ENCODE results near the gene CLDN18. TPM values are rescaled to one million over a fixed set of nuclear protein-coding genes. Genes with fewer than 3 reads are reported as not detected.
A peak's percentile ranks its signal among the peaks of the same experiment; 100 is the strongest.

CLDN18 gene
- total and polyA plus RNA-seq, 10 of the 15 experiments (the other 5 are each of a cell fraction or from before 2014, with no cell fraction given) = 0.05 to 0.28 (median 0.18) TPM; not detected in 1

- POLR2A ChIA-PET = no interaction called here
Observed at GRCh38 chr3:138082992-138083386, 73.0 kb downstream of the CLDN18 start.

More at GRCh38 chr3:138082992-138083386, 73.0 kb downstream of the CLDN18 start:
- peak overlapping the region; percentile 11; the same call in 1 of the 2 replicates for H3K27ac ChIP-seq (ENCODE audit: control insufficient read depth, insufficient read depth)
- no peaks in the 10 kb centered on the region for H3K9me3 ChIP-seq (replicated peaks; ENCODE audit: control insufficient read depth, insufficient read depth, low read length)
- BruUV-seq (replicated peaks) = no TSS peak
- no peak overlapping the region for H3K4me3 ChIP-seq
- no peaks in the 10 kb centered on the region for H3K79me2 ChIP-seq (ENCODE audit: control insufficient read depth, insufficient read depth, low read length)
- no peak overlapping the region for H2AFZ ChIP-seq (ENCODE audit: control insufficient read depth, low read depth, low read length)
- DNase-seq (ENCODE audit: low read depth, low spot score) = no peak
- CTCF ChIA-PET = interaction anchor here (1.3 to 1.5 kb wide), 3 partner anchors 13 to 36 kb away, joined by 3 to 8 read pairs (median 4); no protein-coding TSS in a partner anchor
- H3K9ac ChIP-seq (ENCODE audit: control insufficient read depth, insufficient read depth, low read length) = no peak overlapping the region
- H3K4me1 ChIP-seq (ENCODE audit: control insufficient read depth, insufficient read depth, low read length) = peaks cover 8% of the 10 kb centered on the region
- H3K27me3 ChIP-seq (replicated peaks in 1 of 2; ENCODE audit: control insufficient read depth in 2 of 2, insufficient read depth in 2 of 2, low read length in 1 of 2) = peaks cover 0 to 2% of the 10 kb centered on the region in 2 experiments; a peak in 2 of 4 replicates
- SMC1A ChIA-PET (ENCODE audit: uncharacterized antibody, unreplicated experiment) = no interaction called here
- RAD21 ChIA-PET (ENCODE audit: unreplicated experiment) = interaction anchor here (0.9 kb wide), 1 partner anchor 10 kb away, joined by 3 read pairs; no protein-coding TSS in a partner anchor
- H3K4me2 ChIP-seq (ENCODE audit: control insufficient read depth, insufficient read depth) = 0 out of 2 replicates have a peak overlapping the region, but pooled peaks have one; percentile 17
- FAIRE-seq = no peak
- intact Hi-C loops (cut with micrococcal nuclease; ENCODE audit: unreplicated experiment) (no loop called here), in situ Hi-C loops (cut with MboI) (no loop called here)
- H4K20me1 ChIP-seq (ENCODE audit: control insufficient read depth, insufficient read depth) = no peaks in the 10 kb centered on the region
- no peaks in the 10 kb centered on the region for H3K36me3 ChIP-seq (ENCODE audit: control insufficient read depth in 2 of 2, insufficient read depth in 2 of 2, low read length in 1 of 2)
- TF ChIP-seq E2F8 (IDR thresholded peaks at IDR 0.05; ENCODE audit: low read depth, partially characterized antibody) = no peak
- no peak for TF ChIP-seq USF2 (IDR thresholded peaks at IDR 0.05; ENCODE audit: borderline replicate concordance, low read depth, low read length)
- peak; percentile 30 for TF ChIP-seq SP1 (IDR thresholded peaks at IDR 0.05; ENCODE audit: low read depth, low read length)
- no peak for TF ChIP-seq SUZ12 (IDR thresholded peaks at IDR 0.05; ENCODE audit: unreplicated experiment)
- peak; percentile 47 for ATAC-seq

Other genes with a start within 250 kb of the CLDN18 start
- gene SOX14, start 245.8 kb upstream of the CLDN18 start, total RNA-seq (2014; rRNA removed) = 0.11 TPM in 1 of 2 replicates, not detected in the other
- not detected in 2 replicates for gene SOX14, start 245.8 kb upstream of the CLDN18 start, total RNA-seq (2014; rRNA removed; fragmentation: Illumina TruSeq; extraction: Trizol)
- gene SOX14, start 245.8 kb upstream of the CLDN18 start, total RNA-seq (2021) = not detected in 2 replicates
- gene SOX14, start 245.8 kb upstream of the CLDN18 start, polyA plus RNA-seq (2011; rRNA removed) = not detected in 2 replicates
- gene SOX14, start 245.8 kb upstream of the CLDN18 start, polyA plus RNA-seq (2014; fragmentation: Illumina TruSeq; extraction: Trizol) = not detected in 2 replicates
- not detected for gene SOX14, start 245.8 kb upstream of the CLDN18 start, polyA plus RNA-seq (2014; fragmentation: Nextera tagmentation; extraction: Ambion mirVana)
- not detected in 2 replicates for gene SOX14, start 245.8 kb upstream of the CLDN18 start, polyA plus RNA-seq (2014; rRNA removed)
- gene SOX14, start 245.8 kb upstream of the CLDN18 start, polyA plus RNA-seq (2016; fragmentation: Nextera tagmentation; extraction: Ambion mirVana) = not detected
- not detected in 2 replicates for gene DZIP1L, start 105.4 kb downstream of the CLDN18 start, total RNA-seq (2014; rRNA removed)
- not detected in 2 replicates for gene DZIP1L, start 105.4 kb downstream of the CLDN18 start, total RNA-seq (2014; rRNA removed; fragmentation: Illumina TruSeq; extraction: Trizol)
- not detected in 2 replicates for gene DZIP1L, start 105.4 kb downstream of the CLDN18 start, total RNA-seq (2021)
- gene DZIP1L, start 105.4 kb downstream of the CLDN18 start, polyA plus RNA-seq (2011; rRNA removed) = not detected in 2 replicates
- not detected in 2 replicates for gene DZIP1L, start 105.4 kb downstream of the CLDN18 start, polyA plus RNA-seq (2014; fragmentation: Illumina TruSeq; extraction: Trizol)
- not detected for gene DZIP1L, start 105.4 kb downstream of the CLDN18 start, polyA plus RNA-seq (2014; fragmentation: Nextera tagmentation; extraction: Ambion mirVana)
- not detected in 2 replicates for gene DZIP1L, start 105.4 kb downstream of the CLDN18 start, polyA plus RNA-seq (2014; rRNA removed)
- gene DZIP1L, start 105.4 kb downstream of the CLDN18 start, polyA plus RNA-seq (2016; fragmentation: Nextera tagmentation; extraction: Ambion mirVana) = not detected
- gene A4GNT, start 122.2 kb downstream of the CLDN18 start, total RNA-seq (2014; rRNA removed) = not detected in 2 replicates
- not detected in 2 replicates for gene A4GNT, start 122.2 kb downstream of the CLDN18 start, total RNA-seq (2014; rRNA removed; fragmentation: Illumina TruSeq; extraction: Trizol)
- not detected in 2 replicates for gene A4GNT, start 122.2 kb downstream of the CLDN18 start, total RNA-seq (2021)
- not detected in 2 replicates for gene A4GNT, start 122.2 kb downstream of the CLDN18 start, polyA plus RNA-seq (2011; rRNA removed)
- gene A4GNT, start 122.2 kb downstream of the CLDN18 start, polyA plus RNA-seq (2014; fragmentation: Illumina TruSeq; extraction: Trizol) = not detected in 2 replicates
- not detected for gene A4GNT, start 122.2 kb downstream of the CLDN18 start, polyA plus RNA-seq (2014; fragmentation: Nextera tagmentation; extraction: Ambion mirVana)
- not detected in 2 replicates for gene A4GNT, start 122.2 kb downstream of the CLDN18 start, polyA plus RNA-seq (2014; rRNA removed)
- not detected for gene A4GNT, start 122.2 kb downstream of the CLDN18 start, polyA plus RNA-seq (2016; fragmentation: Nextera tagmentation; extraction: Ambion mirVana)
- 16.5 and 19.5 TPM in 2 replicates for gene DBR1, start 164.8 kb downstream of the CLDN18 start, total RNA-seq (2014; rRNA removed)
- 15.7 and 16.3 TPM in 2 replicates for gene DBR1, start 164.8 kb downstream of the CLDN18 start, total RNA-seq (2014; rRNA removed; fragmentation: Illumina TruSeq; extraction: Trizol)
- 17.1 and 17.9 TPM in 2 replicates for gene DBR1, start 164.8 kb downstream of the CLDN18 start, total RNA-seq (2021)
- gene DBR1, start 164.8 kb downstream of the CLDN18 start, polyA plus RNA-seq (2011; rRNA removed) = 15.9 and 19.9 TPM in 2 replicates
- 14.9 and 16.3 TPM in 2 replicates for gene DBR1, start 164.8 kb downstream of the CLDN18 start, polyA plus RNA-seq (2014; fragmentation: Illumina TruSeq; extraction: Trizol)
- gene DBR1, start 164.8 kb downstream of the CLDN18 start, polyA plus RNA-seq (2014; fragmentation: Nextera tagmentation; extraction: Ambion mirVana) = 1 to 10 TPM; 4.1 to 8.0 TPM
- gene DBR1, start 164.8 kb downstream of the CLDN18 start, polyA plus RNA-seq (2014; rRNA removed) = 12.1 and 12.2 TPM in 2 replicates
- gene DBR1, start 164.8 kb downstream of the CLDN18 start, polyA plus RNA-seq (2016; fragmentation: Nextera tagmentation; extraction: Ambion mirVana) = 10 to 100 TPM; 15.8 to 17.3 TPM
- 44.5 and 47.6 TPM in 2 replicates for gene ARMC8, start 177.1 kb downstream of the CLDN18 start, total RNA-seq (2014; rRNA removed)
- gene ARMC8, start 177.1 kb downstream of the CLDN18 start, total RNA-seq (2014; rRNA removed; fragmentation: Illumina TruSeq; extraction: Trizol) = 40.1 and 40.3 TPM in 2 replicates
- gene ARMC8, start 177.1 kb downstream of the CLDN18 start, total RNA-seq (2021) = 36.4 and 37.0 TPM in 2 replicates
- gene ARMC8, start 177.1 kb downstream of the CLDN18 start, polyA plus RNA-seq (2011; rRNA removed) = 66.1 and 93.4 TPM in 2 replicates
- 43.1 and 53.5 TPM in 2 replicates for gene ARMC8, start 177.1 kb downstream of the CLDN18 start, polyA plus RNA-seq (2014; fragmentation: Illumina TruSeq; extraction: Trizol)
- gene ARMC8, start 177.1 kb downstream of the CLDN18 start, polyA plus RNA-seq (2014; fragmentation: Nextera tagmentation; extraction: Ambion mirVana) = 10 to 100 TPM; 40.3 to 48.4 TPM
- gene ARMC8, start 177.1 kb downstream of the CLDN18 start, polyA plus RNA-seq (2014; rRNA removed) = 25.3 and 29.8 TPM in 2 replicates
- gene ARMC8, start 177.1 kb downstream of the CLDN18 start, polyA plus RNA-seq (2016; fragmentation: Nextera tagmentation; extraction: Ambion mirVana) = 10 to 100 TPM; 52.9 to 61.5 TPM

All from GM12878 (cell line).